GM23338 (cell line): Measurements from ENCODE around the gene GNG12. TPM values are rescaled to one million over a fixed set of nuclear protein-coding genes. Genes with fewer than 3 reads are reported as not detected.

ENCODE experiments used
- ATAC-seq: fragments of 200-7000 bp; cut with Tn5 transposase; 3 replicates; pipeline ENCODE4 v1.9.1; 2020
- DNase-seq: peaks from one replicate; pipeline ENCODE4 v3.0.0-alpha.2; 2015; ENCODE audit warnings: low spot score
- H2AFZ ChIP-seq: fragments of 200-600 bp; sonication (generic); 2 replicates; pipeline ENCODE4 v1.8.0; 2016; ENCODE audit warnings: antibody characterized with exemption, mild to moderate bottlenecking, moderate library complexity
- H3F3A ChIP-seq: fragments of 200-600 bp; sonication (generic); replicated peaks from 2 replicates; pipeline ENCODE4 v1.8.0; 2017; ENCODE audit warnings: antibody characterized with exemption, mixed run types, low read depth
- H3K27ac ChIP-seq: fragments of 200-600 bp; sonication (generic); 2 replicates; pipeline ENCODE4 v1.6.1; 2016; ENCODE audit warnings: low read depth
- H3K27me3 ChIP-seq: fragments of 200-600 bp; sonication (generic); 2 replicates; pipeline ENCODE4 v1.8.0; 2016; ENCODE audit warnings: mild to moderate bottlenecking, mixed run types, moderate library complexity; ENCODE audit not compliant: insufficient read depth
- H3K36me3 ChIP-seq: fragments of 200-600 bp; sonication (generic); 2 replicates; pipeline ENCODE4 v1.8.0; 2016; ENCODE audit warnings: mild to moderate bottlenecking; ENCODE audit not compliant: insufficient read depth
- H3K4me1 ChIP-seq: fragments of 200-600 bp; sonication (generic); 2 replicates; pipeline ENCODE4 v1.8.0; 2016; ENCODE audit warnings: mild to moderate bottlenecking, moderate library complexity; ENCODE audit not compliant: insufficient read depth
- H3K4me2 ChIP-seq: fragments of 200-600 bp; sonication (generic); 2 replicates; pipeline ENCODE4 v1.7.1; 2017; ENCODE audit warnings: mixed run types
- H3K4me3 ChIP-seq: fragments of 200-600 bp; sonication (generic); 2 replicates; pipeline ENCODE4 v1.6.1; 2016; ENCODE audit warnings: mixed run types
- H3K79me2 ChIP-seq: fragments of 200-600 bp; sonication (generic); replicated peaks from 2 replicates; pipeline ENCODE4 v1.8.0; 2017; ENCODE audit warnings: mild to moderate bottlenecking; ENCODE audit not compliant: insufficient read depth
- H3K9me2 ChIP-seq: fragments of 200-600 bp; sonication (generic); 2 replicates; pipeline ENCODE4 v1.8.0; 2017; ENCODE audit not compliant: insufficient read depth
- H4K20me1 ChIP-seq: fragments of 200-600 bp; sonication (generic); replicated peaks from 2 replicates; pipeline ENCODE4 v1.8.0; 2017; ENCODE audit warnings: mild to moderate bottlenecking; ENCODE audit not compliant: insufficient read depth
- H3K27ac Mint-ChIP-seq: 2 replicates; pipeline ENCODE4 v1.8.0; 2020; ENCODE audit warnings: inconsistent platforms, mild to moderate bottlenecking, moderate library complexity, mixed read lengths
- H3K27me3 Mint-ChIP-seq: 3 replicates; pipeline ENCODE4 v1.8.0; 2022; ENCODE audit warnings: low read depth, mild to moderate bottlenecking, moderate library complexity, mixed read lengths, inconsistent platforms; ENCODE audit not compliant: insufficient read depth, poor library complexity
- H3K36me3 Mint-ChIP-seq: 3 replicates; pipeline ENCODE4 v1.8.0; 2021; ENCODE audit warnings: low read depth, mild to moderate bottlenecking, inconsistent platforms, moderate library complexity, mixed read lengths
- H3K4me1 Mint-ChIP-seq: 3 replicates; pipeline ENCODE4 v1.8.0; 2020; ENCODE audit warnings: mild to moderate bottlenecking, inconsistent platforms, mixed read lengths
- H3K4me3 Mint-ChIP-seq: 3 replicates; pipeline ENCODE4 v1.8.0; 2021; ENCODE audit warnings: moderate library complexity, mild to moderate bottlenecking, inconsistent platforms, mixed read lengths
- H3K9me3 Mint-ChIP-seq: 3 replicates; pipeline ENCODE4 v1.8.0; 2020; ENCODE audit warnings: moderate library complexity, mild to moderate bottlenecking, inconsistent platforms, mixed read lengths
- CREB1 ChIP-seq: fragments of 250-450 bp; sonication (Bioruptor Pico); IDR thresholded peaks from 2 replicates; pipeline ENCODE4 v1.5.0; 2020; ENCODE audit warnings: low read depth, mild to moderate bottlenecking, moderate library complexity
- CTCF ChIP-seq, 2 experiments: fragments of 200-600 bp in 1 of 2; sonication (generic) in 1 of 2; conservative IDR thresholded peaks; 2 replicates each; pipeline versions ENCODE4 v1.5.1 to v1.6.1; 2016 to 2017; ENCODE audit warnings: antibody characterized with exemption in 2 of 2, low read depth in 2 of 2, mild to moderate bottlenecking in 2 of 2, moderate library complexity in 1 of 2
- ETS1 ChIP-seq: IDR thresholded peaks from 2 replicates; pipeline ENCODE4 v1.6.1; 2016; ENCODE audit warnings: antibody characterized with exemption
- EZH2 ChIP-seq: fragments of 200-600 bp; sonication (generic); IDR thresholded peaks from one replicate; pipeline ENCODE4 v1.8.0; 2017; ENCODE audit warnings: antibody characterized with exemption, mild to moderate bottlenecking, low read depth; ENCODE audit not compliant: unreplicated experiment
- EZH2phosphoT487 ChIP-seq: fragments of 200-600 bp; sonication (generic); IDR thresholded peaks from one replicate; pipeline ENCODE4 v1.8.1; 2018; ENCODE audit warnings: antibody characterized with exemption; ENCODE audit not compliant: unreplicated experiment
- JUNB ChIP-seq: IDR thresholded peaks from one replicate; pipeline ENCODE4 v1.6.1; 2016; ENCODE audit warnings: antibody characterized with exemption; ENCODE audit not compliant: unreplicated experiment
- NANOG ChIP-seq: IDR thresholded peaks from 2 replicates; pipeline ENCODE4 v1.6.1; 2016; ENCODE audit warnings: antibody characterized with exemption, borderline replicate concordance
- REST ChIP-seq: IDR thresholded peaks from one replicate; pipeline ENCODE4 v1.6.1; 2018; ENCODE audit warnings: antibody characterized with exemption; ENCODE audit not compliant: unreplicated experiment
- STAT1 ChIP-seq: IDR thresholded peaks from one replicate; pipeline ENCODE4 v1.6.1; 2016; ENCODE audit warnings: antibody characterized with exemption; ENCODE audit not compliant: unreplicated experiment
- ZNF114 ChIP-seq: fragments of 250-450 bp; sonication (Bioruptor Pico); IDR thresholded peaks from 2 replicates; pipeline ENCODE4 v1.5.0; 2020; ENCODE audit warnings: mild to moderate bottlenecking, moderate library complexity
- ZNF331 ChIP-seq: fragments of 250-450 bp; sonication (Bioruptor Pico); IDR thresholded peaks from 2 replicates; pipeline ENCODE4 v1.5.0; 2020; ENCODE audit warnings: low read depth, mild to moderate bottlenecking, moderate library complexity
- polyA plus RNA-seq: library from polyadenylated mRNA; unstranded; fragments of >200 nt; fragmentation: Nextera tagmentation; extraction: Ambion mirVana; gene quantifications from 2 replicates; pipeline ENCODE4 v1.2.1, GENCODE V29; 2016
- total RNA-seq: library from RNA; depleted of rRNA; stranded (reverse); fragments of >200 nt; shearing (Covaris generic); gene quantifications from 2 replicates; pipeline ENCODE4 v1.2.3, GENCODE V29; 2014

GNG12 gene
- total and polyA plus RNA-seq, 2 experiments from 2014 or later = 13.4 to 33.0 TPM

GRCh38 chr1:67687649-67688048 is 145.6 kb downstream of the GNG12 start (continued):
- TF ChIP-seq ETS1 (no peak), JUNB (no peak), CREB1 (no peak), CTCF (conservative IDR thresholded peaks at IDR 0.05; ENCODE audit: low read depth in 2 of 2) (no peak), REST (no peak), EZH2 (no peak)

GRCh38 chr1:67687198-67687545 is 146.1 kb downstream of the GNG12 start:
- 0 out of 2 replicates have a peak overlapping the region, but pooled peaks have one; percentile 17 for H3K27ac ChIP-seq
- no peak for TF ChIP-seq CREB1
- no peak for TF ChIP-seq ETS1
- no peak for TF ChIP-seq EZH2
- no peak for TF ChIP-seq REST
- no peak for TF ChIP-seq EZH2phosphoT487
- no peak for TF ChIP-seq ZNF114 (CRISPR knock-in tag)
- no peak for TF ChIP-seq JUNB
- no peak for TF ChIP-seq NANOG
- no peak for TF ChIP-seq ZNF331 (CRISPR knock-in tag)
- TF ChIP-seq STAT1 = no peak

More at GRCh38 chr1:67687198-67687545, 146.1 kb downstream of the GNG12 start:
- Histone ChIP-seq H3K79me2 (peaks cover 15% of the 10 kb centered on the region), H3K27me3 (no peaks in the 10 kb centered on the region), H4K20me1 (peaks cover 4% of the 10 kb centered on the region; the same call in 1 of the 2 replicates), H2AFZ (no peak overlapping the region), H3K4me1 (peaks cover 17% of the 10 kb centered on the region), H3K4me3 (peak overlapping the region; percentile 95), H3K9me2 (no peaks in the 10 kb centered on the region), H3K36me3 (peaks cover 7% of the 10 kb centered on the region), H3K4me2 (peak overlapping the region; percentile 82), H3F3A (0 out of 2 replicates have a peak, but pooled peaks cover 3% of the 10 kb centered on the region)
- Mint-ChIP-seq H3K27ac (peak overlapping the region; percentile 96; the same call in 1 of the 2 replicates), H3K4me3 (peak overlapping the region; percentile 91), H3K36me3 (peaks cover 25% of the 10 kb centered on the region), H3K4me1 (peaks cover 27% of the 10 kb centered on the region), H3K9me3 (no peaks in the 10 kb centered on the region; the same call in 2 of the 3 replicates), H3K27me3 (peaks cover 7% of the 10 kb centered on the region)
- DNase-seq (no peak), ATAC-seq (no peak)
